ENCODE results near the gene TKTL1.
A peak's percentile ranks its signal among the peaks of the same experiment; 100 is the strongest.

The TKTL1 gene

DNA sequence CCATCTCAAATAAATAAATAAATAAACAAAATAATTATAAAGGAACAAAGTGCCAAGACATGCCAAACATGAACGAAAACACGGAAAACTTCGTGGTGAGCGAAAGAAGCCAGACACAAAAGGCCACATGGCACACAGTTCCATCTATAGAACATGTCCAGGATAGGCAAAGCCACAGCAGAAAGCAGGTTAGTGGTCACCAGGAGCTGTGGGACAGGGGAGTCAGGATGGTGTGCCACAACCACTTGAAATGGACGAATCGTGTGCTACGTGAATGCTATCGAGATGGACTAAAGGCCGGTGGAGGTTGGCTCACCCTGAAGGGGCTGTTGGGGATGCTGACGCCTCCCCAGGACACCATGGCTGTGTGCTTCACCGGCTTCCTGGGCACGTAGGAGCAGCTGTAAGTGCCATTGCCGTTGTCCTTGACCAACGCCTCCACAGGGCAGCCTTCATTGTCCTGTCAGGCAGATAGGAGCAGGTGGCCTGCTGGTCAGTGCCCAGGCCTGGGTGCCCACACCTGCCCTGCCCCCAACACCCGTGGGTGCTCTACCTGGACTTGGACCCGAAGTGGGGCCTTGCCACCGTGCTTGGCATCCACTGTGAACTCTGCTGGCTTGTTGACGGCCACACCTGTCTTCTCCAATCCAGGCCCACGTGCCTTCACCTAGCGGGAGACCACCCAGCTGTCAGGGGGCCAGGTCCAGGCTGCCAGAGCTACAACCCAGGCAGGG, 68.3 kb downstream of the TKTL1 start:
- DNase-seq, result no peak

DNA sequence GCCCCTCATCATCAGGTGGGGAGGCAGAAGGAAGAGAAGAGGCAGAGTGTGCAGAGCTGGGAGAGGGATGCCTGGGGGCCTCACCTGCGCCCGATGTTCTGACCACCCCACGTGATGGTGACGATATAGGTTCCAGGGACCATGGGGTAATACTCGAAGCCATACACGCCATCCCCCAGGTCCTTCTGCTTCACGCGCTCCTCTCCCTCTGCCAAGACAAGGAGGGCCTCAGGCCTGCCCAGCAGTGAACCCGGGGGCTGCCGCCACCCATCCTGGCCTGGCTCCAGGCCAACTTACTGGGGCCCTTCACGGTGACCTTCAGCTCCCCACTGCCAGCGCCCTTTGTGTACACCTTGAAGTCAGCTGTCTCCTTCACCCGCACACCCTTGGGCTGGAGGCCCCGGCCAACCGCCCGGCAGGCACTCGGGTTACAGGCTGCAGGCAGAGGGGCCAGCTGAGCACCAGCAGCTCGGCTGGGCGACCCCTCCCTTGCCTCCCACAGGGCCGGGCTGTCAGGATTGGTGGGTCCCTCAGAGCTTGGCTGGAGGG, 69.5 kb downstream of the TKTL1 start:
- DNase-seq, result no peak

DNA sequence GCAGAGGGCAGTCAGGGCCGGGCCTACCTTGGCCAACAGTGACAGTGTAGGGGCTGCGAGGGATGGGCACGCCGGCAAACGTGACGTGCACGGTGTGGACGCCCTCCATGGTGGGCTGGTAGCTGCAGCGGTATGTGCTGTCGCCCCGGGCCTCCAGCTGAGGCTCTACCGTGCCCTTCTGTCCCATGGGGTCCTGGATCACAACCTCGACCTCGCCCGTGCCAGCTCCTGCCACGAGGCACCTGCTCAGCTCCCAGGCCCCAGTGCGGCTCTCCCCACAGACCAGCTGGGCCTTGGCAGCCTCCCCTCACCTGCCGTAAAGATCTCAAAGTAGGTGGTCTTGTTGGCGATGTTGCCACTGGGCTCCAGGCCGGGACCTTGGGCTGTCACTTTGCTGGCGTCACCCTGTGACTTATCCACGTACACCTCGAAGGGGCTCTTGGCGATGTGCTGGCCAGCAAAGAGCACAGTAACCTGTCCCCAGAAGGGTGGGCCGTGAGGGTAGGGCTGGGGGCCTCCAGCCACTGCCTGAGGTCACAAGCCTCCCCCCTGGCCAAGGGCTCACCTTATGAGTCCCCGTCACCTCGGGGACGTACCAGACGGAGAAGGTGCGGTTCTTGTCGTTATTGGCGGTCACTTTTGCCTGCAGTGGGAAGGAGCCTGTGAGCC, 70.5 kb downstream of the TKTL1 start:
- no peak for DNase-seq

DNA sequence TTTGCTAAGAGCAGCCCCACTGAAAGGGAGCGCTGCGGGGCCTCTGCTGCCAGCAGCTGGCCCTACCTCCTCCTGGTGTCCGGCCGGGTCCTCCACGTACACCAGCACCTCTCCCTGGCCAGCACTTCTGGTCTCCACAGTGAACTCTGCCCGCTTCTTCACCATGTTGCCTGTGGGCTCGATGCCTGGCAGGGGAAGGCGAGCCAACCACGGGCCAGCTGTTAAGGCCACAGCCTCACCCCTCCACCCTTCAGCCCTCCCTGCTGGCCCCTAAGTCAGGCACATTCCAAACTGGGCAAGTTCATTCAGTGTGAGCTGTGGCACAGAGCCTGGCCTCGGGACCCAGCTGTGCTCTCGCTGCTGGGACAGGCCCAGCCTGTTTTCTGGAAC, 71.1 kb downstream of the TKTL1 start:
- DNase-seq, result no peak

DNA sequence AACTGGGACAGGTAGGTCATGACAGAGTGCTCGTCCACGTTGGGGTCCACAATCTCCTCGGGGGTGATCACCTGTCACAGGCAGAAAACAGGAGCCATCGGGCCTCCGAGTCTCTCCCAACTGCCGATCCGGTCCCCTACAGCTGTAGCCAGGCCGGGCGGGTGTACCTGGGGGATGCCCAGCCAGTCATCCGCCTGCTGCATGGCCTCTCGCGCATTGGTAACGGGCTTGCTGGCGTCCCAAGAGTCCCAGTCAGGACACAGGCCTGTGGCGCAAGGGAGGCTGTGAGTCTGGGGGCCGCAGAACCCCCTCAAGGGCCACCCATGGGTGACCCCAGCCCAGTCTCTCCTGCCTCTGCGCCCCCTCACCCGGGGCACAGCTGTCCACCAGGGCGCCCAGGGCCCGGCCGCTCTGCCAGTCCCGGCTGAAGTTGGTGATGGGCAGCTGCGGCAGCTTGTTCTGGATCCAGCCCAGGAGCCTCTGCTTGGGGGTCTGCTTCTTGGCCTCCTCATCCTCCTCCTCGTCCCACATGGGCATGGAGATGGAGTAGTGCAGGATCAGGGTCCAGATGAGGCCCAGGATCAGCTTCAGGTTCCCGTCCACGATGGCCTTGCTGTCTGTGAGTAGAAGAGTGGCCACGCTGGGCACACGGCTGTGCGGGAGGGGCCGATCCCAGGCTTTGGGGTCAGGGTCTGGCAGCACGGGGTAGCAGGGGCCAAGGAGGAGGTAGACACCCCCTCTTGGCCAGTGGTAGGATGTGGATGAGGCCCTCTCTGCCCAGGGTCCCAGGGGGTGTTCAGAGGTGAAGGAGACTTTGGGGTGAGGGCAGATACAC, 72.1 kb downstream of the TKTL1 start:
- DNase-seq, result no peak

DNA sequence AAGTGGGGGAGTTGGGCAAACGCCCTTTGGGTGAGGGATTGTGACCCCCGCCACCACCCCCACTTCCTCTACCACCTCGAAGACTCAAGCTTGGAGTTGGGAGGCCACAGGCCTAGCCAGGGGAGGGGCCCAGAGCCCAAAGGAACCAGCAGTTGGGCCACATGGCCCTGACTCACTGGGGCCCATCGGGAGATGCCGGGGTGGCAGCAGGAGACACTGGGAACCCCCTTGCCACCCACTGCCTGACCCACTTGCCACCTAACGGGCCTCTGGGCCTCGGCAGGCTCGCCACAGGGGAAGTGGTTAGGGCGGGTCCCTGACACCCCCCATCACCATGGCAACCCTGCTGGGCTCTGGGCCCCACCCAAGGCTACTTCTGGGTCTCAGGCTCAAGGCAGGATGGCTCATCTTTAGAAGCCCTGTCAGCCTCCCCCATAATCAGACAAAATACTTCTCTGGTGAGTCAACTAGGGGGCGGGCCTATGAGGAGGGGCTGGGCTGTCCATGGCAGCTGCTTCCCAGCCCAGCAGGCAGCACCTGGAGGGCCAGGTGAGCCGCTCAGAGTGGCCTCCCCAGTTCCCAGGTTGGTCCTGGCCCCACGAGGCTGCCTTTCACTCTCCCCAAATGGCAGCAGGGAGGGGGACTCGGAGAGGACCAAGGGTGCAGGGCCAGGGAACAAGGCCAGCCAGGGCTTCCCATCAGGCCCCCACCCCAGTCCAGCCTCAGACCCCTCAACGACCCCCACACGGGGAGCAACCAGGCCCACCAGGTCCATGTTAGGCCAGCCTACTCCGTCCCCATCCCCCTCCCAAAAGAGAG, 73.2 kb downstream of the TKTL1 start:
- peak; percentile 94 for DNase-seq

DNA sequence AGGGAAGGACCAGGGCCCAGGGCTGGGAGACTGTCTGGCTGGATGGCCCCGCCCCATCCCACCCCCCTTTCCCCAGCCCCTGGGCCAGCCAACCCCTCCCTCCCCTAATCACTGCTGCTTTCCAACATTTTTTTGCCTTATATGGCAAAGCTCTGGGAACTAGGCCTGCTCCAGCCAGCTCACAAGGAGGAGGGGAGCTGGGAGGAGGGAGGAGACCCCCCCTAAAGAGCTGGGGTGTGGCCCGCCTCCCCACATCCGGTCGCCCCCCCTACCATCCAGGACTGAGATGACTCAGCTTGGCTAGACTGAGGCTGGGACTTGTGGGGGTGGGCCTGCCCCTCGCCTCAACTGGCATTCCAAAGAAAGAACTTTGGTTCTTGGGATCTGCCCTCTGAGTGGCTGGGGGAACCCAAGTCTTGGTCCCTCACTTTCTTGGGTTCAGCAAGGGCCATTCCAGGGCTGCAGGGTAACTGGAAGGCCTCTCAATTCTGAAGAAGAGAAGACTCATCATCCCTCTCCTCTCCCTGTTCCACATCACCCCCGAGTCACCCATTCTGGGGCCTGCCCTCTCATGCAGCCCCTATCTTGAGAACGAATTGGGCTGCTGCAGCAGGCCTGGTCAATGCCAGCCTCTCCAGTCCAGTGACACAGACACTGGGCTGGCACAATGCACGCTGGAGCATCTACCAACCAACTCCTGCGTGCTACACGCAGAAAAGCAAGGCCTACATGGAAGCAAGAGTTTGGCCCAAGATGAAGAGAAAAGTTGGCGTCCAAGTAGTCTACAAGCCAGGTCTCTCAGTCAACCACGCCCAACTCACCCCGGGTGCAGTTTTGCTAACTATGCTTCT, 74.1 kb downstream of the TKTL1 start:
- DNase-seq, result peak; percentile 78

DNA sequence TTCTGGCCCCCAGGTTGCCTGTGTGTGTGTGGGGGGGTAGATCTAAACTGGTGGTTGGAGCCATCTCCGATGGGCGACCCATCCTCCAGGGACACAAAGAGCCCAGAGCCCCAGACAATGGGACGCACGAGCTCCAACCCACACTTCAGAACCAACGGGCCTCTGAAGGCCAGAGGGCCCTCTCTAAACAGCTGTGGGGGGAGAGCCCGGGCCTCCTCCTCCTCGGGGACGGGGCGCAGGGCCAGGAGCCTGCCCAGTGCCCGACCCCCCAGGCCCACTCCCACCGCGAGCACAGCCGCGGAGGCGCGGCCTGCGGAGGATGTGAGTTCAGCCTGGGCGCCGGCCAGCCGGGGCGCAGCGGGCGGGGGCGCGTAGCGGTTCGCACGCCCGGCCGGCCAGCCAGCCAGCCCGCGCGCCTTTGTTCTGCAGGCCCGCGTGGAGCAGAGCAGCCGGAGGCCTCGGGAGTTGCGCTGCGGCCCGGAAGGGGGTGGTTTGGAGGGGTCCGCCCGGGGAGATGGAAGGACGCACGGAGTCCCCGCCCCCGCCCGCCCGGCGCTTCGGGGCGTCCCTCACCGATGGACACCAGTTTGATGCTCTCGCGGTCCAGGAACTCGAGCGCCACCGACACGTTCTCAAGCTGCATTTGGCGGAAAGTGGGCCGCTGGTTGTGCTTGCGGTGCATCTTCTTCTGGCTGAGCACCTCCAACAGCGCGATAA, 74.9 kb downstream of the TKTL1 start:
- no peak for DNase-seq

DNA sequence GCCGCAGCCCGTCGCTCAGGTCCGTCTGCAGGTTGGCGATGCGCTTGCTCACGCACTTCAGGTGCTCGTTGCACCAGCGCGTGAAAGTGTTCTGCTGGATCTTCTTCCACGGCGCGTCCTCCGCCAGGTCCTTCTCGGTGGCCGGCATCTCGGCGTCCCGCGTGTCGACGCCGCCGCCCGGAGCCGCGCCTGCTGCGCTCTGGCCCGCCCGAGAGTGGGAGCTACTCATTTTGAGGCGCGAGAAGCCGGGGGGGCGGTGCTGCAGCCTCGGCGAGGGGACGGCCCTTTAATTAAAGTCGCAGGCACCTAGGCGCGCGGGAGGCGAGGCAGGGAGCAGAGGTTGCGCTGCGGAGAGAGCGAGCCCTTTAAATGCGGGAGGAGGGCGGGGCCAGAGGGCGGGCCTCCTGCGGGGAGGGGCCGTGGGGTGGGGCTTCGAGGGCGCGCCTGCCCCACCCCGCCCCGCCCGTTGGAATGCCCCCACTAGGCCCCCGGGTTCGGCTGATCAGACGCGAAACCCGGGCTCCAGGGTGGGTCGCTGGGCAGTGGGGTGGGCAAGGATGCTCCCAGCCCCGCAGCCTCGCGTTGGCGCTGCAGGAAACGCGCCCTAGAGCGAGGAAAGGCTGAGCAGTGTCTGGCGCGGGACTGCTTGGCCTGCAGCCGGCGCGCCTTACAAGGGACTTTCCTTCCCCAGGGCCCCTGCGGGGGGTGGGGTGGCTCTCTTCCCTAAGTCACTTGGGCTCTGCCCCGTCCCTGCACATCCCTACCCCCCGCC, 75.6 kb downstream of the TKTL1 start:
- peak; percentile 95 for DNase-seq

DNA sequence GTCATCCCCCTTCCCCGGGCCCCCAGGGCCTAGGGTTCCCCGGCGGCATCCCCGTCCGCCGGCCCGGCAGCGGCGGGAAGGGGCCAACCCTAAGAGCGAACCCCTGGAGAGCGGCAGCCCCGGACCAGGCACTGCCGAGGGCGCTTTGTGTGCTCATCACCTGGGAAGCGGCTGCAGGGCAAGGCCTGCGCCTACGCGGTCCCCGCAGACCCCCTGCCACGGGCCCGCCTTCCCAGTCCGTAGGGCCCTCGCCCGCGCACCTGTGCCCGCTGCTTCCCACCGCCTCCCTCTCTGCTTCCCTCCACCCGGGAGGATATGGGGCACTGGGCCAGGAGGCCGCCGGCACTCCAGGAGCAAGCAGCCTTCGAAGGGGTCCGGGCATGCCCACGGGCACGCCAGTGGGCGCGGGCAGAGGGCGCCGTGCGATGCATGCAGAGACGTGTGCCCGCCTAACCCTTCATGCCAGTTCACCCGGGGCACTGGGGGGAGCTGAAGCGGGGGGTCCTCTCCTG, 76.2 kb downstream of the TKTL1 start:
- no peak for DNase-seq

DNA sequence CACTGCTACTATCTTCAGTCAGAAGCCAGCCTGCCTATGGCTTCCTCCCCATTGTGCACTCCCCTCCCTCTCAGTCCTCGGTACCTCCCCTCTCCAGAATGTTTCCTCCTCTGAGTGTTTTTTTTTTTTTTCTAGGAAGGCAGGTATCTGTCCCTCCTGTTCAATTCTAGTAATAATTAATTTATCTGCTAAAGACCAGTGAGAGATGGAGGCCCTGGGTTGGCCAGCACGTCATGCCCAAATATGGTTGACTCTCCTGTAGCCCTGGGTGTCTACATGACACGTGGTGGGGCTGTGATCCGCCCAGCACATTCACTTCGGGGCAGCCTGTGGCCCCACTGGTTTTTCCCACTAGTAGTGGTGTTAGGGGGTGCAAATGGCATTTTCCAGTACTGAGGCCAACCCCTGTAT, 77.0 kb downstream of the TKTL1 start:
- DNase-seq, result peak; percentile 62

DNA sequence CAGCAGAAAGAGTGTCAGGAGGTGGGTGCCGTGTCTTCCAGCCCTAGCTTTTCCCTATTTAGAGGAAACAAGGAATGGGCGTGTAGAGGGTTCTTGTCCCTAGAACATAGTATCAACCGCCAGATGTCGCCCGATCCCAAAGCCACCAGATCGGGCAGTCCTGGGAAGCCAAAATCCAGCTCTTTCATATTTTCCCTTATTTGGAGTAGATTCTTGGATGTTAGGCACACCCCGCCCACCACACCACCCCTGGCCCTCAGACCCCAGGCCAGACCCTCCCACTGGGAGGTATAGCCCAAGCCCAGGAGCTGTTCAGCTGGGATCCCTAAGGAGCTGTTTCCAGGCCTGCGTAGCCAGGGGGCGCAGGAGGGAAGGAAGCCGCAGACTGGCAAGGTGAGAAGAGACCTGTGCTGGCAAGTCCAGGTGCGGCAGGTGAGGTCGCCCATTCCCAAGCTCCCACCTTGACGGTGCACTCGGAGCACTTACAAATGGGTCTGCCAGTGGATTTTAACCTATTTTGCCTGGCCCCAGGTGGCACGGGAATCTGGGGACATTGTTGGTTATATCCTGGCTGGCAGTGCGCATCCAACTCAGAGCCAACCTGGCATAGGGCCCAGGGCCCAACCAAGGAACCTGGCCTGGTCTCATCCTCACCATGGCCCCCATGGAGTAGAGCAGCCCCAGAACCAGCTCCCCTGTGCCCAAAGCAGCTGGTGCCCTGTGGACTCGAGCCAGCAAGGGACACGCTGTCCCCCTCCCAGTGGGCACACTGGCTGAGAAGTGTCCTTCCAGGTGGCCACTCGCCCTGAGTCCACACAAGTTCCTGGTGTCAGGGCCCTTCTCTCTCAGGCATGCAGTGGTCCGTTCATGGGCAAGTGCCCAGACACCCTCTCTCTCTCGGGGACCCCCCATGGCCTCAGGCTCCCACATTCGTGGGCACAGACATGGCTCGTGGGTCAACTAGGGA, 78.0 kb downstream of the TKTL1 start:
- no peak for DNase-seq

DNA sequence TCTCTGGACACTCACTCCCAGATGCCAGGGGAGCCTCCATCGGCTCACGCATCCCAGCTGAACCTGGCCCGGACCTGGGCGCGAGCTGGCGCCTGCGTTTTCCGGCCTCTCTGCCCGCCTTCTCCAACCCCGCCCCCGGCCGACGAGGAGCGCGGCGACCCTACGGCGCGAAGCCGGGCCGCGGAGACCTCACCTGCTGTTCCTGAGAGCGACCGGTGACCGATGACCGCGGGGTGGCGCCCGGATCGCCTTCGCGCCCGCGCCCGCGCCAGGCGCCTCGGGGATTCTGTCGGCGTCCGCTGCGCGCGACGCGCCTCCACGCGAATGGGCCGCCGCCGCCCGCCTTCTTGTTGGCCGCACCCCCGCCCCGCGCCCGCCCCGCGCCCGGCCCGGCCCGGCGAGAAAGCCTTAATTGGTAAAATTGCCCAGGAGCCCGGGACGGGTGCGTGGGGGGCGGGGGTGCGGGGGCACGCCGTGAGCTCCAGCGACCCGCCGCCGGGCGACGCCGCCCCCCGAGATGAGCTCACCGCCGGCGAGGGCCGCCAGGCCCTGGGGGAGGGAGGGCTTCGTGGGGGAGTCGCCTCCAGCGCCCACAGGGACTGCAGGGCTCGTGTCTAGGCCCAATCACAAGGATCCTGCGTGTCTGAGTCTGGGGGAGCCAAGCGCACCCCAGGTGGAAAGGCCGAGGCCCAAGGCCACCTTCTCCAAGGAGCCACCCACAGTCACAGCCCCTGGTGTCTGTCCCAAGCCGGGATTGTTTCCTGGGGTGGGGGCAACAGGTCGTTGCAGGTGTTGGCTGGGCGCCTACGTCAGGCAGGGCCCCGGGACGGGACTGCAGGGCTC, 78.9 kb downstream of the TKTL1 start, which contains the start of gene FLNA:
Gene FLNA, minus strand, starts transcription at position 322 of the 843 bp plus-strand sequence. CDS start 3,389 bp downstream, outside the sequence.
- DNase-seq, result peak; percentile 52

DNA sequence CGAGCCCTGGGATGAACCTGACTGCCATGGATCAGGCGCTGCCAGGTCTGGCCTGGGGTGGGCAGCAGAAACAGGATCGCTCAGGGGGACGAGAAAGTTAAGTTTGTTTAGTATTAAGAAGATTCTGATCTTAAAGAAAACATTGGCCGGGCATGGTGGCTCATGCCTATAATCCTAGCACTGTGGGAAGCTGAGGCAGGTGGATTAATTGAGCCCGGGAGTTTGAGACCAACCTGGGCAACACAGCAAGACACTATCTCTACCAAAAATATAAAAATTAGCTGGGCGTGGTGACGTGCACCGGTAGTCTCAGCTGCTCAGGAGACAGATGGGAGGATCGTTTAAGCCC, 79.5 kb downstream of the TKTL1 start:
- DNase-seq, result no peak

DNA sequence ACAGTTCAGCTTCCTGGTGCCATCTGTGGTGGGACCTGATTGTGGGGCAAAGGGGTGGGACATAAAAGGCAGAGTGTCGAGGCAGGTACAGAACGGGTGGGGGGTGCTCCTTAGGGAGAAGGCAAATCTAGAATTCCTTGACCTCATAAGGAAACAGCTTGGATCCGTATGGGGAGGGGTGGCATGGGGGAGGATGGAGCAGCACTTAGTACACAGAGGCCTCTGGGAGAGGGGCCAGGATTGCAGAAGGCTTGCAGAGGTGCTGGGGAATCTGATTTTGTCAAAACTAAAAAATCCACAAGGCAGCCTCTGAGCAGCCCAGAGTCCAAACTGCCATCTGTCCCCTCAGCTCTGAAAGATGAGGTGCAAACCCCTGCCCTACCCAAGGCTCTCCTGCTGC, 81.2 kb downstream of the TKTL1 start:
- no peak for DNase-seq

DNA sequence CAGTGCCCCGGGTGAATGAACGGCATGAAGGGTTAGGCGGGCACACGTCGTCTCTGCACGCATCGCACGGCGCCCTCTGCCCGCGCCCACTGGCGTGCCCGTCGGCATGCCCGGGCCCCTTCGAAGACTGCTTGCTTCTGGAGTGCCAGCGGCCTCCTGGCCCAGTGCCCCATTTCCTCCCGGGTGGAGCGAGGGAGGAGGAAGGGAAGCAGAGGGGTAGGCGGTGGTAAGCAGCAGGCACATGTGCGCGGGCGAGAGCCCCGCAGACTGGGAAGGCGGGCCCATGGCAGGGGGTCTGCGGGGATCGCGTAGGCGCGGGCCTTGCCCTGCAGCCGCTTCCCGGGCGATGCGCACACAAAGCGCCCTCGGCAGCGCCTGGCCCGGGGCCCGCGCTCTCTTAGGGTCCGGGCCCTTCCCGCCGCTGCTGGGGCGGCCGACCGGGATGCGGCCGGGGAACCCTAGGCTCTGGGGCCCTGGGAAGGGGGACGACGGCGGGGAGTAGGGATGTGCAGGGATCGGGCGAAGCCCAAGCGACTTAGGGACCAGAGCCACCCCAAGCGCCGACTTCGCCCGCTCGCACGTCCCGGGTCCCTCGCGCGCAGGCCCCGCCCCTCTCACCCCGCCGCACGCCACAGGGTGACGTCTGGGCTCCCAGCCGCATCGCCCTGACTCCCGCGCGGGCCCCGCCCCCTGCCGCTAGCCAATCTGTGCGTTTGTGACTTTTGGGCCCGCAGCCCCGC, 82.6 kb downstream of the TKTL1 start:
- peak; percentile 52 for DNase-seq

Data from CD4-positive, alpha-beta T cell treated with Interleukin-10 for 1 hour (primary cell).